Ishikawa (cell line): ENCODE results near the gene PRICKLE2.

ENCODE experiments used
- CREB1 ChIP-seq: IDR thresholded peaks from 2 replicates; pipeline ENCODE4 v1.6.1; 2012; ENCODE audit warnings: low read depth
- EP300 ChIP-seq: IDR thresholded peaks from 2 replicates; pipeline ENCODE4 v1.6.1; 2012; ENCODE audit warnings: borderline replicate concordance
- REST ChIP-seq: IDR thresholded peaks from 2 replicates; pipeline ENCODE4 v1.6.1; 2012; ENCODE audit warnings: low read depth, mild to moderate bottlenecking

- no peak for TF ChIP-seq REST
- TF ChIP-seq EP300 = no peak
- TF ChIP-seq CREB1 = no peak
Observed at GRCh38 chr3:64074060-64074459, 151.2 kb downstream of the PRICKLE2 start.
